ENCODE results near the gene CDX2. TPM values are rescaled to one million over a fixed set of nuclear protein-coding genes. Genes with fewer than 3 reads are reported as not detected.

Gene CDX2
- total RNA-seq, 1 donor from 2014 or later = 1.1 TPM

DNA sequence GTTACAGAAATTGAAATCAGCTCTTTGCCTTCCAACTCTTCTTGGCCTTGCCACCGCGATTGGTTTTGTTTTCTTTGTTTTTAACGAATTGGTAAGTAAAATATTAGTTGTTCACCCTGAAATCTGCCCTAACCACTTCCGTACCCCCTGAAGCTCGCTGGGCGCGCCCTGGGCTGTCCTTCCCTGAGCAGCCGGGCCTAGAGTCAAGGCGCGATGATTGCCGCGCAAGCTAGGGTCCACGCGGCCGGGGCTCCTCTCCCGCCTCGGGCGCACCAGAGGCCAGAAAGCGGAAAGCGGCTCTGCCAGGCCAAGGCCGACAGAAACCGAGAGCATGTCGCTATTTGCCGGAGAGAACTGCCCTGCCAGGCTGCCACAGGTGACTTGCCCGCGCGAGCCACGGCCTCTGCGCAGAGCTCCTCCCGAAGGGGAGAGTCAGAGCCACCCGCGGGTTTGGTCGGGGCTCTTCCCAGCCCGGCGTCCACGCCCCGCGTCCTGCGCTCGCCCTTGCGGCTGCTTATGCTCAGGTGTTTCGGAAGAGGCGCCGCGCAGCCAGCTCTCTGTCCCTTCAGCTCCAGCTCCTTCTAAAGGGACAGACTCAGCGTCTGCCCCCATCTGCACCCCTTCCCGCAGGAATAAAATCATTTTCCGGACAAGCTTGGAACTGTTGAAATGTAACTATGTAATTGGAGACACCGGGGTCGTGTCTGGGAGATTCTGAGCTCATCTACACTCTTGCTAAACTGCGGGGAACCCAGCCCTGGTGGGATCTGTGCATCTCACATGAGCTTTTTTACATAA lies 6.6 kb upstream of the CDX2 start:
- H3K4me3 Mint-ChIP-seq (ENCODE audit: unreplicated experiment) = peak overlapping the region; percentile 42
- H3K36me3 Mint-ChIP-seq (ENCODE audit: unreplicated experiment) = no peaks in the 10 kb centered on the region
- no peak overlapping the region for H3K27ac Mint-ChIP-seq (ENCODE audit: unreplicated experiment)
- H3K9me3 Mint-ChIP-seq (ENCODE audit: unreplicated experiment) = peaks cover 19% of the 10 kb centered on the region
- peaks cover 53% of the 10 kb centered on the region for H3K27me3 Mint-ChIP-seq (ENCODE audit: unreplicated experiment)
- TF ChIP-seq CTCF (IDR thresholded peaks at IDR 0.05; ENCODE audit: partially characterized antibody, unreplicated experiment) = no peak
- peak; percentile 37 for DNase-seq
- peaks cover 18% of the 10 kb centered on the region for H3K4me1 Mint-ChIP-seq (ENCODE audit: low read depth, unreplicated experiment)

GRCh38 chr13:27973961-27974662 lies 5.0 kb upstream of the CDX2 start:
- no peaks in the 10 kb centered on the region for H3K36me3 Mint-ChIP-seq (ENCODE audit: unreplicated experiment)
- no peak for TF ChIP-seq CTCF (IDR thresholded peaks at IDR 0.05; ENCODE audit: partially characterized antibody, unreplicated experiment)
- DNase-seq = no peak
- H3K4me3 Mint-ChIP-seq (ENCODE audit: unreplicated experiment) = no peak overlapping the region
- peaks cover 49% of the 10 kb centered on the region for H3K27me3 Mint-ChIP-seq (ENCODE audit: unreplicated experiment)
- H3K4me1 Mint-ChIP-seq (ENCODE audit: low read depth, unreplicated experiment) = peaks cover 18% of the 10 kb centered on the region
- peak overlapping the region; percentile 44 for H3K27ac Mint-ChIP-seq (ENCODE audit: unreplicated experiment)
- H3K9me3 Mint-ChIP-seq (ENCODE audit: unreplicated experiment) = peaks cover 18% of the 10 kb centered on the region

DNA sequence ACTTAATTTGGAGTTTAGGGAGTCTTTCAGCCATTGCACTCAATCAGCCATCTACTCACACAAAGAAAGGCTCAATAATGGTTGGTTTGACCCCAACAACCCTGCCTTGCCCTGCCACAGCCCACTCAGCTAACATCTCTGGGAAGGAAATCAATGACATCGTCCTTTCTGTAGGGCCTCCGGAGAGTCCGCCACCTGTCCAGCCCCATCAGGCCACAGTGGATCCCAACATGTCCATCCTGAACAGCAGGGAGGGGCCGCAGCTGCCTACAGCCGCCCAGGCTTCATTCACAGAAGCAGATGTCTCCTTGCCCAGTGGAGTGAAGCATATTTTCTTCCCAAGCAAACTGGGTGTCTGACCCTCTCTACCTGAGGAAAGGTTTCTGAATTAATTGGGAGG lies 4.2 kb upstream of the CDX2 start:
- no peaks in the 10 kb centered on the region for H3K36me3 Mint-ChIP-seq (ENCODE audit: unreplicated experiment)
- peaks cover 17% of the 10 kb centered on the region for H3K4me1 Mint-ChIP-seq (ENCODE audit: low read depth, unreplicated experiment)
- peak overlapping the region; percentile 14 for H3K4me3 Mint-ChIP-seq (ENCODE audit: unreplicated experiment)
- no peak for TF ChIP-seq CTCF (IDR thresholded peaks at IDR 0.05; ENCODE audit: partially characterized antibody, unreplicated experiment)
- peak overlapping the region; percentile 74 for H3K27ac Mint-ChIP-seq (ENCODE audit: unreplicated experiment)
- H3K9me3 Mint-ChIP-seq (ENCODE audit: unreplicated experiment) = peaks cover 16% of the 10 kb centered on the region
- H3K27me3 Mint-ChIP-seq (ENCODE audit: unreplicated experiment) = peaks cover 42% of the 10 kb centered on the region
- DNase-seq = peak; percentile 77

DNA sequence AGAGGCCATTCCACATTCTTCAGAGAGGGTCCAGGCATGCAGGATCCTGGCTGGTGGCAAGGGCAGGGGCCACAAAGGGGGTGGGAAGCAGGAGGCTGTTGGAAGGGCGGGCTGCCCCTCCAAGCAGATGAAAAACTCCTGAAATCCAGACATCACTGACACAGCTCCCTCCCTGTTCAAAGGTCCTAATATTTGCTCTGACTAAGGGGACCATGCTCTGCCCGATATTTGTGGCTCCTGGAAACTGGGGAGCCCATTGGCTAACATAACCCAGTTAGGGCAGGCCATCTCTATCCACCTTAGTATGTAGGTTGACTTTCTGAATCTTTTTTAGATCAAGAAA lies 3.3 kb upstream of the CDX2 start:
- H3K27me3 Mint-ChIP-seq (ENCODE audit: unreplicated experiment) = peaks cover 45% of the 10 kb centered on the region
- peaks cover 22% of the 10 kb centered on the region for H3K4me1 Mint-ChIP-seq (ENCODE audit: low read depth, unreplicated experiment)
- no peak overlapping the region for H3K4me3 Mint-ChIP-seq (ENCODE audit: unreplicated experiment)
- H3K36me3 Mint-ChIP-seq (ENCODE audit: unreplicated experiment) = no peaks in the 10 kb centered on the region
- peaks cover 22% of the 10 kb centered on the region for H3K9me3 Mint-ChIP-seq (ENCODE audit: unreplicated experiment)
- H3K27ac Mint-ChIP-seq (ENCODE audit: unreplicated experiment) = no peak overlapping the region
- no peak for TF ChIP-seq CTCF (IDR thresholded peaks at IDR 0.05; ENCODE audit: partially characterized antibody, unreplicated experiment)
- no peak for DNase-seq

Measured in glutamatergic neuron (in vitro differentiated cells).